Activated naive CD4-positive, alpha-beta T cell (primary cell): ENCODE results near the gene LMF1.
"Not testable (repeated sequence)": the region's sequence is repeated elsewhere in the genome, so short reads cannot be mapped to it uniquely, and the experiment has no call there.

Experiments used
- DNase-seq, 4 experiments: peaks; one replicate each; lab custom pipeline; 2025; lab: John Stamatoyannopoulos, UW

The LMF1 gene

DNA sequence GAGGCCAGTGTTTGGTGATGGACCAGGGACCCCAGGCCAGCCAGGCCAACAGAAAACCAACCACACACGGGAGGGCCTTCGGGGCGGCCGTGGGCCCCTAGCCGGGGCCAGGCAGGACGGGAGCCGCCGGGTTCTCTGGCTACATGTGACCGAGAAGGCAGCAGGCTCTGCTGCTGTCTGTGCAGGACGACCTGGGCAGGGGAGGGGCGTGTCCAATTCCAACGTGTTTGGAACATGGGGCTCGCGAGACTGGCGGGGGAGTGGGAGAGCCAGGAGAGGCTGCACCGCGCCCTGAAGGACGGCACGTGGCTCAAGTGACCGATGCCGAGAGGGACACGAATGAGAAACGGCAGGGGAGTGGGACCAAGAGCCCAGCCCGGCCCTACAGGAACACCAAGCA is 75.4 kb downstream of the LMF1 start:
- DNase-seq, result no peak

DNA sequence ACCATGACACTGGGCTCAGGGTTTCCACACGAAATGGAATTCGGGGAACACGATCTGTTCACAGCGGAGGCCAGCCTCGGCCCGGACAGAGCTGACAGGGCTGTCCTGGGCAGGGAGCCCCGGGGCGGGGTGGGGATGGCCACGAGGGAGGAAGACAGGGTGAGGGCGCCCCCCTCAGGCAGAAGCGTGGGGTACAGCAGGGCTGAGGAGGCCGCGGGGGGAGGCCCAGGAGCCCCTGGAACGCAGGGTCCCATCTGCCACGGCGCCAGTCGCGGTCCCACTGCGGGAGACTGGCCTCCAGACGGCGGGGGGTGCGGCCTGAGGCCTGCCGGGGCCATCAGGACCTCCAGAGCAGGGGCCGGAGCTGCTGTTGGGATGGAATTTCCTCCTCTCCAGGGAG is 75.9 kb downstream of the LMF1 start:
- no peak for DNase-seq

GRCh38 chr16:894136-894535 is 76.6 kb downstream of the LMF1 start:
- DNase-seq, result no peak

- no peak for DNase-seq
Measured at GRCh38 chr16:893360-893759, 77.4 kb downstream of the LMF1 start.

- DNase-seq, result no peak
Measured at GRCh38 chr16:892536-893255, 78.1 kb downstream of the LMF1 start.

- DNase-seq, result no peak
Measured at GRCh38 chr16:892006-892405, 78.8 kb downstream of the LMF1 start.

GRCh38 chr16:891353-891740 is 79.4 kb downstream of the LMF1 start:
- no peak for DNase-seq

DNA sequence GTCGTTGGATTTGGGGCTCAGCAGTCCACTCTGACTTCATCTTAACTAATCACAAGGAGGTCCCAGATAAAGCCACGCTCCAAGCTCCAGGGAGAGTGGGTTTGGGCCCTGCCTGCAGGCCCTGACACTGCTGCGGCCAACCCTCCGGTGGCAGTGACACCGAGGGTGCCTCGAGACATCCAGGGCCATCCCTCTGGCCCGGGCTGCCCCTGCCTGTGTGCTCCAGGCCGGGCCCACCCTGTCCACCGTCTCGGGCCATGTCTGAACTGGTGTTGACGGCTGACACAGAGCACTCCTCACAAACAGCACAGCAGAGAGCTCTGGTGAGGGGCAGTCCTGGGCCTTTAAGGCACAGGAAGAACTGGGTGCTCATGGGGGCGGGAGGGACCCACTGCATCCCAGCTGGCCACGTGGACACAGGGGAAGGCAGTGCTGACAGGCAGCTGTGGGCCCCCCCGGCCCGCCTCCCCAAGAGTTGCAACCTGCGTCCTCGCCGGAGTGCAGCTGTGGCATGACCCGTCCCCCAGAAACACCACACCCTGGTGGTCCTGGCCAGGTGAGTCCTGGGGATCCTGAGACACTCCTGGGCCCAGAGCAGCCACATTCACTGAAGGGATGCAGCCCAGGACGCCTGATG is 80.0 kb downstream of the LMF1 start:
- no peak for DNase-seq

DNA sequence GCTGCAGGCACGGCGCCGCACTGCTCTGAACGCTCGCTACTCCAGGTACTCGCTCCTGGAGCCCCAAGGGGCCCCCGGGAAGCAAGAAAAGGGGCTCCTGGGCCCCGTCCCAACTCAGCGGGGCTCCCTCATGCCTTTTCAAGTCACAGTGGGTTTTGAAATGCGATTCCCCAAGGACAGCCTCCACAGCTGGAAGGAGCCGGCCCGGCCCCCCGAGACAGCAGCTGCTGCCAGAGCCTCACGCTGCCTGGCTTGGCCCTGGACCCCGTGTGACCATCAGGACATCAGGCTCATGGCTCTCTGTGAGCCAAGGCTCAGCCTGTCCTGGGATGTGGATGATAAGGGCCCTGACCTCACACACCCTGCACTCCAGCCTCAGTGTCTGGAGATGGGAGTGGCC is 80.6 kb downstream of the LMF1 start:
- no peak for DNase-seq

GRCh38 chr16:889586-889985 is 81.2 kb downstream of the LMF1 start:
- DNase-seq, result no peak

- no peak for DNase-seq
Measured at GRCh38 chr16:888901-889570, 81.7 kb downstream of the LMF1 start.

DNA sequence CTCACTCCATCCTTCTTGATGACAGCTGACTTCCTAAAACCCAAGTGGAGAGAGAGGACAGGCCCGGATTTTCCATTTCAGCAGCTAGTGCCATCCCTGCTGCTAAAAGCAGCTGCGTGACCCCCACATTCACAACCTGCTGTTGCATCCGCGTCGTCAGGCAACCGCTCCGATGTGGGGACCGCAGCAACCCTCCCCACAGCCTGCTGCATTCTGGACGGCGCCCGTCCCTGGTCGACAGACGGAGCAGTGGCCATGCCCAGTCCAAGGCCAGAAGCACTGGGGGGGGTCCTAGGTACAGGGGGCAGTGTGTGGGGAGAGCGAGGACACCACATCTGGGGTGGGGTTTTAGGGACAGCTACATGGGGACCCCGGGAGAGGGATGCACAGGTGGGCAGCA is 82.3 kb downstream of the LMF1 start:
- not testable (repeated sequence) for DNase-seq

- no peak for DNase-seq
Measured at GRCh38 chr16:887846-888245, 82.9 kb downstream of the LMF1 start.

DNA sequence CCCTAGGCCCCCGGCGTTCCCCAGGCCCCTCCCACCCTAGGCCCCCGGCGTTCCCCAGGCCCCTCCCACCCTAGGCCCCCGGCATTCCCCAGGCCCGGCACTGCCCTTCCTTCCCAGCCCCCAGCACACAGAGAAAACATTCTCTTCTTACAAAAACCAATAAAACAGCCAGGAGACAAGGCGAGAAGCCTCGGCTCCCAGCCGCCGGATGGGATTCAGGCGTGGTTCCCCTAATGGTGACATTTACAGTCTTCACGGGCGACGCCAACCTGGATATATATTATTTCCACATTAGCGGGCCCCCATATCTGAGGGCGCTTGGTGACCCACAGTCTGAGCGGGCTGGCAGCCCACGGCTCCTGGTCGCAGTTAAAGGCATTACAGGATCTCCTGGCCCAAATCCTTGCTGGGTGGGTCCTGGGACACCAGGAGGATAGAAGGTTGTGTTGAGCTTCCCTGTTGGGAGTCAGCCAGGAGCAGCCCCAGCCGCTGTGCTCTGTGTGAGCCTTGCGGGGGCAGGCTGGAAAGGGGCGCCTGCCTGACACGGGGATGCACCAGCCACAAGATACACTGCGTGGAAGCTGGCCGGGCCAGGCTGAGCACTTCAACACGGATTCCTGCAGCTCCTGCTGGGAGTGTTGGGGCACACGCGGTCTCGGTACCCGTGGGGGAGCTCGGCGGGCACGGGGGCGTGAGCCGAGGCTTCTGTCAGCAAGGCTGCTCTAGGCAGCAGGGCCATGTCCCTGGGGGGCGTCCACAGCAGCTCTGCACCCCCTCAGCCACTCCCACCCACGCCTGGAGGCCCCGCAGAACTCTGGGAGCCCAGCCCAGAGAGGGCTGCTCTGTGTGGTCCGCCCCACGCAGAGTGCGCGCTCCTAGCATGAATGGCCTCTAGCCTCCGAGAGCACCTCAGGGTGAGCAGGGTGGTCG is 83.7 kb downstream of the LMF1 start:
- no peak for DNase-seq

DNA sequence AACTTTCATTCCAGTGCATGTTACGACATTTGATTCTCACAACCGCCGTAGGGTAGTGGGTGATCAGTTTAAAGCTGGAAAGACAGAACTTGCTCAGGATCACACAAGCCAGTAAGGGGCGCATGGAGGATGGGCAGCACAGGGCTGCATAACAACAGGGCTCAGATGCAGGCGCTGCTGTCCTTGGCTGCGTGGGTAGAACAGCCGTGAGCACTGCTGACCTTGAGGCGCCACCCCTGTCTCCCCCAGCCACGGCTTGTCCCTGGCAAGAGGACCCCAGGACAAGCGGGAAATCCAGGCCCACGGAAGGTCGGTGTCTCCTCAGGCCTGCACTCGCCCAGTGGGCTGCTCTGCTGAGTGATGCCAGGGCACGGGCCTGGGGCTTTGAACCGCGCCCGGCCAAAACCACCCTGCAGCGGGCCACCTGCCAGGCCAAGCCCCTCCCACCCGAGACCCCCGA is 84.7 kb downstream of the LMF1 start:
- DNase-seq, result no peak

DNA sequence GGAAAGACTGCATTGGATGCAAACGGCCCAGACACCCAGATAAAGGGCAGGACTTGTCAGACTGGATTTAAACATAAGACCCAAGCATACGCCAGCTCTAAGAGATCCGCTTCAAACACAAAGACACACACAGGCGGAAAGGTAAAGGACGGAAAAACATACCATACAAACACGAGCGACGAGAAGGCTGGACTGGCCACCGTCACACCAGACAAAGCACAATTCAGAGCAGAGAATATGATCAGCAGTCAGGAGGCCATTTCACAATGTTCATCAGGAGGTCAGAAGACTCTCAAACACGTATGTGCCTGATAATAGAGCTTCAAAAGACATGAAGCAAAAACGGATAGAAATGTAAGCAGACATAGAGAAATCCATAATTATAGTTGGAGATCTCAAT is 85.4 kb downstream of the LMF1 start:
- no peak for DNase-seq

DNA sequence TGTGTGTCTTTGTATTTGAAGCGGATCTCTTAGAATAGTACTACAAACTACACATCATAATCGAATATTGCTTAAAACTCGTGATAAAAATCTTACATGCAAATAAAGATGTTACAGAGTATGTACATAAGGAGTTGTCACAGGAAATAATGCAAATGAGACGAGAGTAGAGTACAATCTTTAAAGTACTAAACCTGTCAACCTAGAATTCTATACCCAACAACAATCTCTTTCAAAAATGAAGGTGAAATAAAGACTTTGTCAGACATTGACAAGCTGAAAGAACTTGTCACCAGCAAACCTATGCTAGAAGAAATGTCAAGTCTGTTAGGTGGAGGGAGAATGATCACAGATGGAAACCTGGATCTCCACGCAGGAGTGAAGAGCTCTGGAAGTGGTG is 86.6 kb downstream of the LMF1 start:
- DNase-seq, result no peak

DNA sequence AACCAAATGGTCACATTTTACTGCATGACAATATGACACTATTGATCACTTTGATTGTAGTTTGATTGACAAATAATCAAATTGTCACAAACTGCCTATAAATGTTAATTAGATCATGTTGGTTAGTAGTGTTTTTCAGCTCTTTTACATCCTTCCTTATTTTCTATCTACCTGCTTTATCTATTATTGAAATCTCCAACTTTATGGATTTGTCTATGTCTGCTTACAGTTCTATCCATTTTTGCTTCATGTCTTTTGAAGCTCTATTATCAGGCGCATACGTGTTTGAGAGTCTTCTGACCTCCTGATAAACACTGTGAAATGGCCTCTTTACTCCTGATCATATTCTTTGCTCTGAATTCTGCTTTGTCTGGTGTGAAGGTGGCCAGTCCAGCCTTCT is 87.0 kb downstream of the LMF1 start:
- DNase-seq, result no peak

DNA sequence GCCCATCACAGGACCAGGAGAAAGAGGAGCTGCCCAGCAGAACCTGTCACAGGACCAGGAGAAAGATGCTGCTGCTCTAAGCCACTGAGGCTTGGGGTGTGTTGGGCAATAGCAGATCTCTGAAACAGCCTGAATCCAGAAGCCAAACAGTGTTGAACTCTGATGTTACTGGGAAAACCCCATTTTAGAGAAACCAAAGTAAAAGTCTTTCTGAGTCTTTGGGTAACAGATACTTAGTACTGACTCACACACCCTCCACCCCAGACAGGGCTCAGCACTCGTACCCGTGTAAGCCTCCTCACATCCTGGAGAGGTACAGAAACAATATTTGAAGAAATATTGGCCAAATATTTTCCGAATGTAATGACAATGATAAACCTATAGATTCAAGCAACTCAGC is 87.4 kb downstream of the LMF1 start:
- no peak for DNase-seq

DNA sequence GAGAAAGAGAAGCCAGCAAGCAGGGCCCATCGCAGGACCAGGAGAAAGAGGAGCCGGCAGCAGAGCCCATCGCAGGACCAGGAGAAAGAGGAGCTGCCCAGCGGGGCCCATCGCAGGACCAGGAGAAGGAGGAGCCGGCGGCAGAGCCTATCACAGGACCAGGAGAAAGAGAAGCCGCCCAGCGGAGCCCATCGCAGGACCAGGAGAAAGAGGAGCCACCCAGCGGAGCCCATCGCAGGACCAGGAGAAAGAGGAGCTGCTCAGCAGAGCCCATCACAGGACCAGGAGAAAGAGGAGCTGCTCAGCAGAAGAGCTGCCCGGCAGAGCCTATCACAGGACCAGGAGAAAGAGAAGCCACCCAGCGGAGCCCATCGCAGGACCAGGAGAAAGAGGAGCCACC is 88.1 kb downstream of the LMF1 start:
- not testable (repeated sequence) for DNase-seq

GRCh38 chr16:882256-882655 is 88.5 kb downstream of the LMF1 start:
- DNase-seq, result no peak
